OCI-LY1 (cell line): ENCODE results near the gene POLR2L.

ENCODE experiments used
- H2AFZ ChIP-seq: fragments of 200-600 bp; sonication (generic), shearing (Covaris generic); 2 replicates; pipeline ENCODE4 v1.6.0; 2014; ENCODE audit warnings: antibody characterized with exemption, mild to moderate bottlenecking, low read length
- H3F3A ChIP-seq: fragments of 200-600 bp; sonication (generic), shearing (Covaris generic); 2 replicates; pipeline ENCODE4 v1.6.0; 2014; ENCODE audit warnings: mild to moderate bottlenecking, antibody characterized with exemption, low read length, moderate library complexity; ENCODE audit not compliant: insufficient read depth
- H3K27ac ChIP-seq: fragments of 200-600 bp; sonication (generic); 2 replicates; pipeline ENCODE4 v1.5.1; 2014; ENCODE audit warnings: low read length, mixed run types, mild to moderate bottlenecking, low read depth; ENCODE audit not compliant: poor library complexity, severe bottlenecking
- H3K27me3 ChIP-seq: fragments of 200-600 bp; sonication (generic); 2 replicates; pipeline ENCODE4 v1.6.0; 2014; ENCODE audit warnings: antibody characterized with exemption, mild to moderate bottlenecking, low read length, moderate library complexity; ENCODE audit not compliant: insufficient read depth
- H3K36me3 ChIP-seq: fragments of 200-600 bp; sonication (generic); 2 replicates; pipeline ENCODE4 v1.6.1; 2014; ENCODE audit warnings: mild to moderate bottlenecking, antibody characterized with exemption, low read length, moderate library complexity, mixed read lengths; ENCODE audit not compliant: insufficient read depth
- H3K4me1 ChIP-seq: fragments of 200-600 bp; sonication (generic); 2 replicates; pipeline ENCODE4 v1.5.1; 2014; ENCODE audit warnings: mild to moderate bottlenecking, low read length, moderate library complexity; ENCODE audit not compliant: insufficient read depth, severe bottlenecking
- H3K4me2 ChIP-seq: fragments of 200-600 bp; sonication (generic), shearing (Covaris generic); 2 replicates; pipeline ENCODE4 v1.6.1; 2014; ENCODE audit warnings: low read length
- H3K4me3 ChIP-seq: fragments of 200-600 bp; sonication (generic); 2 replicates; pipeline ENCODE4 v1.5.1; 2014; ENCODE audit warnings: low read length, low read depth, mild to moderate bottlenecking, mixed read lengths; ENCODE audit not compliant: poor library complexity, severe bottlenecking
- H3K79me2 ChIP-seq: fragments of 200-600 bp; shearing (Covaris generic); 2 replicates; pipeline ENCODE4 v1.6.1; 2016; ENCODE audit warnings: mixed run types, low read length, mixed read lengths; ENCODE audit not compliant: insufficient read depth
- H3K9ac ChIP-seq: fragments of 200-600 bp; sonication (generic), shearing (Covaris generic); 2 replicates; pipeline ENCODE4 v1.6.1; 2014; ENCODE audit warnings: mild to moderate bottlenecking, low read length, mixed read lengths
- H3K9me2 ChIP-seq: fragments of 200-600 bp; sonication (generic), shearing (Covaris generic); 2 replicates; pipeline ENCODE4 v1.6.1; 2014; ENCODE audit warnings: low read depth, mild to moderate bottlenecking, low read length, mixed read lengths
- H3K9me3 ChIP-seq: fragments of 200-600 bp; shearing (Covaris generic); 2 replicates; pipeline ENCODE4 v1.6.1; 2014; ENCODE audit warnings: low read length, mixed read lengths
- H4K20me1 ChIP-seq: fragments of 200-600 bp; sonication (generic), shearing (Covaris generic); 2 replicates; pipeline ENCODE4 v1.6.0; 2016; ENCODE audit warnings: mild to moderate bottlenecking, low read length; ENCODE audit not compliant: insufficient read depth
- CTCF ChIP-seq: fragments of 200-600 bp; sonication (generic), shearing (Covaris generic); IDR thresholded peaks from 2 replicates; pipeline ENCODE4 v1.5.1; 2017; ENCODE audit warnings: mild to moderate bottlenecking, antibody characterized with exemption, low read length, moderate library complexity, mixed read lengths
- EZH2 ChIP-seq: fragments of 200-600 bp; sonication (generic), shearing (Covaris generic); IDR thresholded peaks from 2 replicates; pipeline ENCODE4 v1.8.0; 2017; ENCODE audit warnings: borderline replicate concordance, mixed run types, mild to moderate bottlenecking, antibody characterized with exemption, low read length, moderate library complexity, mixed read lengths

The POLR2L gene

GRCh38 chr11:853682-854448 is 11.5 kb upstream of the POLR2L start:
- Histone ChIP-seq H3K4me1 (peaks cover 18% of the 10 kb centered on the region), H4K20me1 (no peaks in the 10 kb centered on the region), H3K27me3 (no peaks in the 10 kb centered on the region; the same call in 1 of the 2 replicates)

DNA sequence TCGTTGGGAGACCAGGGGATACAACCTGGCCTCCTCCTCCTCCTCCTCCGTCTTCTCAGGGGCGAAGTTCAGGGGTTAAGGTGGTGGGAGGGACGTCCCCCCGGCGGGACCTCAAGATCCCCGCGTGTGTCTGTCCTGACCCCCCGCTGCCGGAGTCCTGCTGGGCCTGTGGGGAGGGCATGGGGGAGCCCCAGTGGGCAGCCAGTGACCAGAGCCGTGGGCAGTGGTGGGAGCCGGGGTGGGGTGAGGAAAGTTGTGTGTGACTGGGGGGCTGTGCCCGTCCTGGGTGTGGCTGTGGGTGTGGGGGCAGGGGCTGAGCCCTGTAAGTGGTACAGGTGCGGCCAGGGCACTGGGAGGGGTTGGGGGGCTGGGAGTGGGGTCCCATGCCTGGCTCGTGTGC is 10.4 kb upstream of the POLR2L start:
- Histone ChIP-seq H3K4me2 (no peak overlapping the region), H3K27ac (no peak overlapping the region), H3F3A (no peaks in the 10 kb centered on the region), H3K27me3 (no peaks in the 10 kb centered on the region; the same call in 1 of the 2 replicates), H4K20me1 (no peaks in the 10 kb centered on the region), H3K4me1 (peaks cover 24% of the 10 kb centered on the region), H3K36me3 (no peaks in the 10 kb centered on the region), H3K9me2 (no peaks in the 10 kb centered on the region), H3K4me3 (no peak overlapping the region), H3K9ac (no peak overlapping the region), H3K9me3 (no peaks in the 10 kb centered on the region), H3K79me2 (no peaks in the 10 kb centered on the region), H2AFZ (no peak overlapping the region)
- no peak for TF ChIP-seq EZH2

More at GRCh38 chr11:853682-854448, 11.5 kb upstream of the POLR2L start:
- H3K4me2 ChIP-seq, result no peak overlapping the region
- H3K27ac ChIP-seq, result no peak overlapping the region
- no peaks in the 10 kb centered on the region for H3K36me3 ChIP-seq
- H3K9ac ChIP-seq, result no peak overlapping the region
- H3K9me2 ChIP-seq, result no peaks in the 10 kb centered on the region
- no peaks in the 10 kb centered on the region for H3K79me2 ChIP-seq
- no peaks in the 10 kb centered on the region for H3K9me3 ChIP-seq
- no peak overlapping the region for H2AFZ ChIP-seq
- H3K4me3 ChIP-seq, result no peak overlapping the region
- no peaks in the 10 kb centered on the region for H3F3A ChIP-seq
- TF ChIP-seq EZH2 (no peak), CTCF (peak; percentile 22; the same call in 1 of the 2 replicates)

- H3K9ac ChIP-seq, result no peak overlapping the region
- no peaks in the 10 kb centered on the region for H4K20me1 ChIP-seq
- H3K36me3 ChIP-seq, result no peaks in the 10 kb centered on the region
- no peak overlapping the region for H2AFZ ChIP-seq
- no peak overlapping the region for H3K27ac ChIP-seq
- peak overlapping the region; percentile 66 for H3K4me3 ChIP-seq
- no peaks in the 10 kb centered on the region; the same call in 1 of the 2 replicates for H3K27me3 ChIP-seq
- no peaks in the 10 kb centered on the region for H3K79me2 ChIP-seq
- H3K4me2 ChIP-seq, result peak overlapping the region; percentile 83
- H3K9me2 ChIP-seq, result no peaks in the 10 kb centered on the region
- H3K4me1 ChIP-seq, result peaks cover 18% of the 10 kb centered on the region
- no peaks in the 10 kb centered on the region for H3K9me3 ChIP-seq
- H3F3A ChIP-seq, result no peaks in the 10 kb centered on the region
- TF ChIP-seq EZH2 (no peak), CTCF (peak; percentile 61)
Observed at GRCh38 chr11:850775-851763, 8.7 kb upstream of the POLR2L start.
